Endothelial cell of umbilical vein (primary cell): ENCODE data around the gene SRPK2. TPM values are rescaled to one million over a fixed set of nuclear protein-coding genes. Genes with fewer than 3 reads are reported as not detected.

Source experiments
- BruUV-seq: library from RNA; stranded (reverse); fragments of 400-500 nt; replicated peaks from 2 replicates; lab custom pipeline; 2021; lab: Mats Ljungman, UMichigan
- CTCF ChIA-PET: fragments of 300-600, 350-600 bp; sonication (Branson Sonifier 250); formaldehyde crosslinking; loops from one replicate; lab custom pipeline; 2021; ENCODE audit warnings: antibody characterized with exemption, inconsistent platforms; lab: Charles Lee
- POLR2A ChIA-PET: fragments of 300-600, 350-600 bp; sonication (Branson Sonifier 250); formaldehyde crosslinking; loops from one replicate; lab custom pipeline; 2021; ENCODE audit warnings: antibody characterized with exemption, inconsistent platforms; lab: Charles Lee
- DNase-seq: peaks from one replicate; pipeline ENCODE4 v3.0.0-alpha.2; 2011; ENCODE audit warnings: low read depth, low spot score
- FAIRE-seq: peaks from 2 replicates; lab custom pipeline; 2011; peaks lifted over from hg19 to GRCh38; lab: Jason Lieb, UNC
- H2AFZ ChIP-seq: 2 replicates; pipeline ENCODE4 v1.6.0; 2012; ENCODE audit warnings: low read depth, low read length, control low read depth, inconsistent platforms
- H3K27ac ChIP-seq: 2 replicates; pipeline ENCODE4 v1.5.1; 2011; ENCODE audit warnings: low read depth, mild to moderate bottlenecking, control low read depth, low read length, moderate library complexity; ENCODE audit not compliant: insufficient read depth
- H3K27me3 ChIP-seq, 2 experiments: 2 replicates each; pipeline versions ENCODE4 v1.6.0 to v1.6.1; 2011; ENCODE audit warnings: low read length in 2 of 2, mixed read lengths in 1 of 2; ENCODE audit not compliant: control insufficient read depth in 2 of 2, insufficient read depth in 2 of 2
- H3K36me3 ChIP-seq, 2 experiments: 2 replicates in 1 of 2; 3 replicates in 1 of 2; pipeline ENCODE4 v1.5.1; 2011; ENCODE audit warnings: low read length in 2 of 2, mild to moderate bottlenecking in 1 of 2, moderate library complexity in 1 of 2; ENCODE audit not compliant: control insufficient read depth in 2 of 2, insufficient read depth in 2 of 2; ENCODE audit errors: extremely low read depth in 1 of 2
- H3K4me1 ChIP-seq: 3 replicates; pipeline ENCODE4 v1.5.1; 2011; ENCODE audit warnings: mild to moderate bottlenecking, low read length; ENCODE audit not compliant: control insufficient read depth, insufficient read depth; ENCODE audit errors: extremely low read depth
- H3K4me2 ChIP-seq: 2 replicates; pipeline ENCODE4 v1.6.1; 2011; ENCODE audit warnings: low read length, control low read depth, mixed read lengths; ENCODE audit not compliant: insufficient read depth
- H3K4me3 ChIP-seq, 3 experiments: fragments of 200-600 bp in 1 of 3; sonication (generic), shearing (Covaris generic) in 1 of 3; replicated peaks in 1 of 3; 2 replicates each; pipeline ENCODE4 v1.5.1; 2011 to 2016; ENCODE audit warnings: control low read depth in 3 of 3, low read length in 3 of 3, mild to moderate bottlenecking in 2 of 3, inconsistent platforms in 1 of 3, low read depth in 1 of 3, moderate library complexity in 1 of 3; ENCODE audit not compliant: insufficient read depth in 1 of 3
- H3K79me2 ChIP-seq: 2 replicates; pipeline ENCODE4 v1.6.0; 2012; ENCODE audit warnings: low read length, inconsistent platforms; ENCODE audit not compliant: control insufficient read depth, insufficient read depth
- H3K9ac ChIP-seq: replicated peaks from 2 replicates; pipeline ENCODE3; 2011; ENCODE audit warnings: low read length, control low read depth; ENCODE audit not compliant: insufficient read depth; ENCODE audit errors: extremely low read depth
- H3K9me1 ChIP-seq: replicated peaks from 3 replicates; pipeline ENCODE4 v1.6.0; 2011; ENCODE audit warnings: mild to moderate bottlenecking, low read length; ENCODE audit not compliant: control insufficient read depth, insufficient read depth; ENCODE audit errors: extremely low read depth
- H3K9me3 ChIP-seq: replicated peaks from 2 replicates; pipeline ENCODE4 v1.5.1; 2012; ENCODE audit warnings: low read length, inconsistent platforms; ENCODE audit not compliant: control insufficient read depth, insufficient read depth
- H4K20me1 ChIP-seq: replicated peaks from 2 replicates; pipeline ENCODE3; 2011; ENCODE audit warnings: mild to moderate bottlenecking, low read length; ENCODE audit not compliant: control insufficient read depth, insufficient read depth; ENCODE audit errors: extremely low read depth
- EZH2 ChIP-seq: IDR thresholded peaks from 2 replicates; pipeline ENCODE4 v1.6.1; 2012; ENCODE audit warnings: borderline replicate concordance, low read depth, mild to moderate bottlenecking, moderate library complexity, low read length, inconsistent platforms; ENCODE audit not compliant: severe bottlenecking
- FOS ChIP-seq: IDR thresholded peaks from 2 replicates; pipeline ENCODE4 v1.6.1; 2011; ENCODE audit warnings: mild to moderate bottlenecking, low read length, moderate library complexity, borderline replicate concordance; ENCODE audit not compliant: insufficient read depth
- GATA2 ChIP-seq: IDR thresholded peaks from 2 replicates; pipeline ENCODE4 v1.7.0; 2011; ENCODE audit warnings: low read depth, mild to moderate bottlenecking, moderate library complexity, mixed read lengths, low read length; ENCODE audit not compliant: insufficient read length, insufficient read depth
- JUN ChIP-seq: IDR thresholded peaks from 2 replicates; pipeline ENCODE4 v1.6.1; 2011; ENCODE audit warnings: borderline replicate concordance, low read depth; ENCODE audit not compliant: insufficient read length, insufficient read depth
- MYC ChIP-seq: IDR thresholded peaks from one replicate; pipeline ENCODE4 v1.6.1; 2011; ENCODE audit warnings: mild to moderate bottlenecking, low read depth, low read length
- POLR2A ChIP-seq: IDR thresholded peaks from 2 replicates; pipeline ENCODE4 v1.6.1; 2012; ENCODE audit warnings: low read depth, mild to moderate bottlenecking, control low read depth, low read length
- POLR2AphosphoS5 ChIP-seq: IDR thresholded peaks from 2 replicates; pipeline ENCODE4 v1.6.1; 2012; ENCODE audit warnings: low read depth, mild to moderate bottlenecking, control low read depth, low read length, moderate library complexity; ENCODE audit not compliant: insufficient read depth
- dilution Hi-C: fragments of 300-500 bp; cut with MboI; formaldehyde crosslinking; loops from one replicate; pipeline ENCODE4 v1.15.0; 2019; ENCODE audit warnings: low sequenced_read_pairs; ENCODE audit not compliant: extremely low pct_ligation_motif_present
- intact Hi-C: fragments of 100-400 bp; cut with micrococcal nuclease; formaldehyde crosslinking; loops from one replicate; pipeline ENCODE4 v1.10.0; 2022
- polyA plus RNA-seq, 4 experiments: library from polyadenylated mRNA; depleted of rRNA in 3 of 4; stranded (reverse) in 3 of 4; unstranded in 1 of 4; fragments of >200 nt; gene quantifications; 2 replicates each; pipeline versions ENCODE4 v1.2.1 to v1.2.3, GENCODE V29; 2011 to 2012; ENCODE audit warnings: missing spikeins in 1 of 4
- total RNA-seq: library from RNA; stranded (reverse); gene quantifications from 2 replicates; pipeline ENCODE4 v1.2.3, GENCODE V29; 2021
- TF ChIP-seq, protein P1 (sequence below), 2 donors: IDR thresholded peaks; 1 replicate in 1 of 2; 2 replicates in 1 of 2; pipeline ENCODE4 v1.5.1; 2011; ENCODE audit warnings: low read length in 2 of 2, mild to moderate bottlenecking in 2 of 2, moderate library complexity in 2 of 2, control low read depth in 1 of 2, inconsistent platforms in 1 of 2, low read depth in 1 of 2; ENCODE audit not compliant: insufficient read depth in 1 of 2; ENCODE audit errors: extremely low read depth in 1 of 2

The SRPK2 gene
- total and polyA plus RNA-seq, 2 donors (not counting 3 experiments of a cell fraction or from before 2014, with no cell fraction given): 13.4 to 55.2 TPM

DNA sequence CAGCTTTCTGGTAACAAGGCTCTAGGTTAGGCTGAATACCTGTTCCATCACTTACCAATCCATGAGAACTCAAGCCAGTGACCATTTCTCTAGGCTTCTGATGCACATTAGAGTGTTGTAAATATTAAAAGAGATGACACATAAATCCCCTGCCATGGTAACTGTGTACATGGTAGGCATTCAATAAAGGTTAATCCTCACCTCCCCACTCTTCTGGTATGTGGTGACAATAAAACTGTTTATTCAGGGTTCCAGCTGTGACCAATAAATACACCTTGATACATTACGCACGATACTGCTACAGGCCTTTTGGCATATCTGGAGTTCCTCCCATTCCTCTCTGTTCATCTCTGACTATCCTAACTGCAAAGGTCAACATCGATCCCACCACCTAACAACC, 171.9 kb downstream of the SRPK2 start:
- Histone ChIP-seq H3K4me3 (no peak overlapping the region), H3K79me2 (peaks cover 57% of the 10 kb centered on the region), H3K4me1 (no peaks in the 10 kb centered on the region), H3K36me3 (no peaks in the 10 kb centered on the region), H3K9me1 (no peaks in the 10 kb centered on the region), H3K9me3 (no peaks in the 10 kb centered on the region), H3K4me2 (no peak overlapping the region), H3K9ac (no peak overlapping the region), H3K27me3 (no peaks in the 10 kb centered on the region), H4K20me1 (no peaks in the 10 kb centered on the region), H2AFZ (no peak overlapping the region), H3K27ac (no peak overlapping the region)
- ChIA-PET CTCF (no interaction called here), POLR2A (no interaction called here)
- DNase-seq (no peak), FAIRE-seq (no peak)
- no TSS peak for BruUV-seq
- dilution Hi-C loops (no loop called here), intact Hi-C loops (no loop called here)
- TF ChIP-seq JUN (no peak), FOS (no peak), POLR2AphosphoS5 (no peak), GATA2 (no peak), MYC (no peak)

DNA sequence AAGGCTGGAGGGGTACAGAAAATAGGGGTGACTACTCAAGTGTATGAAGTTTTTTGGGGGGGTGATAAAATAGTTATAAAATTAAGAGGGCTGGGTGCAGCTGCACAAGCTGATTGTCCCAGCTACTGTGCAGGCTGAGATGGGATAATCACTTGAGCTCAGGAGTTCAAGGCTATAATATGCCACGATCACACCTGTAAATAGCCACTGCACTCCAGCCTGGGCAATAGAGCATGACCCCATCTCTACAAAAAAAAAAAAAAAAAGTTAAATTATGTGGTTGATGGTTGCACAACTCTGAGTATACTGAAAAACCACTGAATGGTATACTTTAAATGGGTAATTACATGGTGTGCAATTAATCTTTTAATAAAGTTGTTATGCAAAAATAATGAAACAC, 172.9 kb downstream of the SRPK2 start:
- Histone ChIP-seq H3K4me1 (no peaks in the 10 kb centered on the region), H2AFZ (no peak overlapping the region), H3K4me2 (no peak overlapping the region), H3K9ac (no peak overlapping the region), H3K36me3 (no peaks in the 10 kb centered on the region), H4K20me1 (no peaks in the 10 kb centered on the region), H3K27ac (no peak overlapping the region), H3K4me3 (no peak overlapping the region), H3K79me2 (peaks cover 60% of the 10 kb centered on the region), H3K9me1 (no peaks in the 10 kb centered on the region), H3K27me3 (no peaks in the 10 kb centered on the region), H3K9me3 (no peaks in the 10 kb centered on the region)
- ChIA-PET POLR2A (no interaction called here), CTCF (no interaction called here)
- BruUV-seq: no TSS peak
- no peak for TF ChIP-seq MYC
- no peak for TF ChIP-seq POLR2A
- TF ChIP-seq FOS: no peak
- no peak for TF ChIP-seq EZH2
- TF ChIP-seq, protein P1, sequence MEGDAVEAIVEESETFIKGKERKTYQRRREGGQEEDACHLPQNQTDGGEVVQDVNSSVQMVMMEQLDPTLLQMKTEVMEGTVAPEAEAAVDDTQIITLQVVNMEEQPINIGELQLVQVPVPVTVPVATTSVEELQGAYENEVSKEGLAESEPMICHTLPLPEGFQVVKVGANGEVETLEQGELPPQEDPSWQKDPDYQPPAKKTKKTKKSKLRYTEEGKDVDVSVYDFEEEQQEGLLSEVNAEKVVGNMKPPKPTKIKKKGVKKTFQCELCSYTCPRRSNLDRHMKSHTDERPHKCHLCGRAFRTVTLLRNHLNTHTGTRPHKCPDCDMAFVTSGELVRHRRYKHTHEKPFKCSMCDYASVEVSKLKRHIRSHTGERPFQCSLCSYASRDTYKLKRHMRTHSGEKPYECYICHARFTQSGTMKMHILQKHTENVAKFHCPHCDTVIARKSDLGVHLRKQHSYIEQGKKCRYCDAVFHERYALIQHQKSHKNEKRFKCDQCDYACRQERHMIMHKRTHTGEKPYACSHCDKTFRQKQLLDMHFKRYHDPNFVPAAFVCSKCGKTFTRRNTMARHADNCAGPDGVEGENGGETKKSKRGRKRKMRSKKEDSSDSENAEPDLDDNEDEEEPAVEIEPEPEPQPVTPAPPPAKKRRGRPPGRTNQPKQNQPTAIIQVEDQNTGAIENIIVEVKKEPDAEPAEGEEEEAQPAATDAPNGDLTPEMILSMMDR (IDR thresholded peaks at IDR 0.05; ENCODE audit: extremely low read depth in 1 of 2, insufficient read depth in 1 of 2, low read depth in 1 of 2, low read length in 2 of 2): no peak
- no peak for TF ChIP-seq GATA2
- dilution Hi-C loops (no loop called here), intact Hi-C loops (no loop called here)
- no peak for DNase-seq
- FAIRE-seq: no peak
